K562 (cell line): ENCODE results near the gene GLDN. TPM values are rescaled to one million over a fixed set of nuclear protein-coding genes. Genes with fewer than 3 reads are reported as not detected.

Experiments used
- BACH1 ChIP-seq: fragments of 200-800 bp; sonication (Bioruptor generic); IDR thresholded peaks from 2 replicates; pipeline ENCODE4 v1.6.1; 2016; ENCODE audit warnings: missing genetic modification characterization, missing compliant biosample characterization
- RERE ChIP-seq: sonication (generic); formaldehyde crosslinking; IDR thresholded peaks from 2 replicates; pipeline ENCODE4 v1.8.0; 2023; ENCODE audit warnings: missing genetic modification reagents, mild to moderate bottlenecking, borderline replicate concordance
- ZNF592 ChIP-seq: fragments of 450-650 bp; IDR thresholded peaks from 2 replicates; pipeline ENCODE4 v1.6.1; 2017; ENCODE audit warnings: antibody characterized with exemption, mild to moderate bottlenecking
- polyA plus RNA-seq, 8 experiments: library from polyadenylated mRNA; depleted of rRNA in 4 of 8; stranded (reverse) in 5 of 8; unstranded in 3 of 8; fragments of >200 nt; fragmentation: Nextera tagmentation in 2 of 8; fragmentation: Illumina TruSeq in 1 of 8; extraction: Ambion mirVana in 2 of 8; extraction: Trizol in 1 of 8; gene quantifications; 2 replicates each; pipeline versions ENCODE4 v1.2.1 to v1.2.3, GENCODE V29; 2011 to 2014; ENCODE audit warnings: inconsistent platforms in 1 of 8, missing spikeins in 1 of 8
- total RNA-seq, 7 experiments: library from RNA; depleted of rRNA in 6 of 7; stranded (reverse); fragments of >200 nt in 6 of 7; fragmentation: Illumina TruSeq in 2 of 7; extraction: Trizol in 2 of 7; gene quantifications; 2 replicates each; pipeline versions ENCODE4 v1.2.1 to v1.2.3, GENCODE V29; 2011 to 2021; ENCODE audit warnings: low replicate concordance in 1 of 7

The GLDN gene
- total and polyA plus RNA-seq, 9 of the 15 experiments (the other 6 are each of a cell fraction or from before 2014, with no cell fraction given) = 0.05 to 0.33 (median 0.18) TPM

GRCh38 chr15:51315726-51316125, 25.7 kb upstream of the GLDN start (continued):
- no peak for TF ChIP-seq RERE
- TF ChIP-seq ZNF592 = no peak
- TF ChIP-seq BACH1 (tag) = no peak
